T-helper 1 cell treated with Interleukin-12 subunit alpha and Interleukin-12 subunit beta and Interleukin-4 antibody, amounts not matched to agents 30 μg/mL and 1 μg/mL, for 36 hours (primary cell): Measurements from ENCODE around the gene PCDH7.

Experiments
- H3K27ac Mint-ChIP-seq: one replicate; pipeline ENCODE4 v1.8.0; 2021; ENCODE audit warnings: mild to moderate bottlenecking, mixed read lengths
- H3K27me3 Mint-ChIP-seq: one replicate; pipeline ENCODE4 v1.8.0; 2021; ENCODE audit warnings: low read depth, mixed read lengths
- H3K36me3 Mint-ChIP-seq: one replicate; pipeline ENCODE4 v1.8.0; 2021; ENCODE audit warnings: low read depth, mixed read lengths
- H3K4me1 Mint-ChIP-seq: one replicate; pipeline ENCODE4 v1.8.0; 2021; ENCODE audit warnings: low read depth, mixed read lengths
- H3K4me3 Mint-ChIP-seq: one replicate; pipeline ENCODE4 v1.8.0; 2021; ENCODE audit warnings: mild to moderate bottlenecking, moderate library complexity, mixed read lengths
- H3K9me3 Mint-ChIP-seq: one replicate; pipeline ENCODE4 v1.8.0; 2021; ENCODE audit warnings: mixed read lengths

Gene PCDH7

GRCh38 chr4:30755346-30755745 lies 35.2 kb downstream of the PCDH7 start:
- H3K4me3 Mint-ChIP-seq, result no peak overlapping the region
- no peaks in the 10 kb centered on the region for H3K9me3 Mint-ChIP-seq
- H3K36me3 Mint-ChIP-seq, result no peaks in the 10 kb centered on the region
- H3K4me1 Mint-ChIP-seq, result no peaks in the 10 kb centered on the region
- H3K27ac Mint-ChIP-seq, result no peak overlapping the region
- no peaks in the 10 kb centered on the region for H3K27me3 Mint-ChIP-seq

GRCh38 chr4:30756553-30756952 lies 36.4 kb downstream of the PCDH7 start:
- Mint-ChIP-seq H3K27me3 (no peaks in the 10 kb centered on the region), H3K9me3 (no peaks in the 10 kb centered on the region), H3K36me3 (no peaks in the 10 kb centered on the region), H3K27ac (no peak overlapping the region), H3K4me3 (no peak overlapping the region), H3K4me1 (no peaks in the 10 kb centered on the region)

DNA sequence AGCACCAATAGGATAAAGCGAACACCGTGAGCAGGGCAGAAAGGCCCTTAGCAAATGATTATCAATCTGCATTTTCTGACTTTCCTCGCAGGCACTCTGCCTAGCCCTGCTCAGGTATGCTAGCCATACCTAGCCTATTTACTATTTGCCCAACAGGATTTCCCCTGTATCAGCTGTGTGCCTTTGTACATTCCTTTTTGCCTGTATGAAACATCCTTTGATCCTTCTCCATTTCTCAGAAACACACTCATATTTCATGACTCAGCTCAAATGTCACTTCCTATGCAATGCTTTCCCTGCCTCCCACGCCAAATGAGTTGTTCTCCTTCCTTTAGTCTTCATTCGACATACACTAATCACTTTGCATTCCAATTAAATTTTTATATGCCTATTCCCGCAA lies 37.2 kb downstream of the PCDH7 start:
- no peaks in the 10 kb centered on the region for H3K4me1 Mint-ChIP-seq
- no peaks in the 10 kb centered on the region for H3K27me3 Mint-ChIP-seq
- H3K4me3 Mint-ChIP-seq, result no peak overlapping the region
- no peaks in the 10 kb centered on the region for H3K9me3 Mint-ChIP-seq
- H3K27ac Mint-ChIP-seq, result no peak overlapping the region
- H3K36me3 Mint-ChIP-seq, result no peaks in the 10 kb centered on the region

GRCh38 chr4:30760551-30760950 lies 40.4 kb downstream of the PCDH7 start:
- H3K4me3 Mint-ChIP-seq, result no peak overlapping the region
- H3K27ac Mint-ChIP-seq, result no peak overlapping the region
- H3K27me3 Mint-ChIP-seq, result no peaks in the 10 kb centered on the region
- H3K4me1 Mint-ChIP-seq, result no peaks in the 10 kb centered on the region
- H3K36me3 Mint-ChIP-seq, result no peaks in the 10 kb centered on the region
- no peaks in the 10 kb centered on the region for H3K9me3 Mint-ChIP-seq

DNA sequence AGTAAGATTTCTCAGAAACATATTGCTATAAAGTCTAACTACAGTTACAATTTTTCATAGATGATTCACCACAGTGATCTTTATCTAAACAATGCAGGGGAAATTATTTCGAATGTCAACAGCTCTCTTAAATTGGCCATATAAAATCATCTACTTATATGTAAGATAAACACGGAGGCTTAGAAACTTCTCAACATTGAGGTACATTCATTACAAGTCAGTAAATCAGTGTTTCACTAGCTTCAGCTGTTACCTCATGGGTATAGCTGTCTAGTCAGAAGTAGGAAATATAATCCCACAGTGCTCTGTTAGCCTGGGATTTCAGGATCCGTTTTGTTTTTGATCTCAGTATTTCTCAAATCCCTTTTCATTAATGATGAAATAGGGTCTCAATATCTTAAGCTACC lies 43.2 kb downstream of the PCDH7 start:
- Mint-ChIP-seq H3K9me3 (no peaks in the 10 kb centered on the region), H3K27ac (no peak overlapping the region), H3K27me3 (no peaks in the 10 kb centered on the region), H3K4me3 (no peak overlapping the region), H3K4me1 (no peaks in the 10 kb centered on the region), H3K36me3 (no peaks in the 10 kb centered on the region)

DNA sequence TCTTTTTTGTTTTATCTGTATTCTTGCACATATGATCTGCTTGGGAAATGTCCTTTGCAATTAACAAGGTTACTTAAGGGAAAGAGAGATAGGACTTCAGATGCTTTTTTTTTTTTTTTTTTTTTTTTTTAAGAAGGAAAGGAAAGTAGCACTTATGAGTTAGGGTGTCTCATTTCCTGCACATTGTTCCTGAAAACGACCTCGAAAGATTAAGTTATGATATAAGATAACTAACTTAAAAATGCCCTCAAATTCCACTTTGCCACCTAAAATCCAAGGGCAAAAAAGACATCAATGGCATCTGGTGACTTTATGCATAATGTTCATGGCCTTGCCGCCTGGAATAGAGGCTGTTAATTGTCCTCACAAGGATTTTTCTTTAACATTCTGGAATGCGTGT lies 44.9 kb downstream of the PCDH7 start:
- H3K4me3 Mint-ChIP-seq, result no peak overlapping the region
- no peaks in the 10 kb centered on the region for H3K36me3 Mint-ChIP-seq
- no peaks in the 10 kb centered on the region for H3K9me3 Mint-ChIP-seq
- no peaks in the 10 kb centered on the region for H3K4me1 Mint-ChIP-seq
- no peak overlapping the region for H3K27ac Mint-ChIP-seq
- H3K27me3 Mint-ChIP-seq, result no peaks in the 10 kb centered on the region

GRCh38 chr4:30767147-30767845 lies 47.1 kb downstream of the PCDH7 start:
- Mint-ChIP-seq H3K27me3 (no peaks in the 10 kb centered on the region), H3K36me3 (no peaks in the 10 kb centered on the region), H3K9me3 (no peaks in the 10 kb centered on the region), H3K4me1 (no peaks in the 10 kb centered on the region), H3K27ac (no peak overlapping the region), H3K4me3 (no peak overlapping the region)

DNA sequence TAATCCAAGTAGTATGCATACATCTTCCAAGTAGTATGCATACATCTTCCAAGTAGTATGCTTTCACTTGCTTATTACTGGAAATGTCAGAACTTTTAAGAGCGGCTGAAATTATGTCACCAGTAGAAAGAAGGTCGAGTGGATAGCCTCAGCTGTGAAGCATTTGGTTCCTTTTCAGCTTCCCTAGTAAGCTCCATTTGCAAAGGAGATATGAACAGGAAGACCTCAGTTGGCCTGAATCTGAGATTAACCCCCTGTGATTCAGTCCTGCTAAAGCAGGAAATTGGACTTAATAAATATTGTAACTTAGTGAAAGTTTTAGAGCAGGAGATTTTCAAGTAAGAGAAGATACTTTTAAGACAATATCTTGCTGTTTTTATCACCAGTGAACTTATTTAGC lies 48.1 kb downstream of the PCDH7 start:
- H3K4me3 Mint-ChIP-seq, result no peak overlapping the region
- no peaks in the 10 kb centered on the region for H3K4me1 Mint-ChIP-seq

GRCh38 chr4:30769093-30769492 lies 48.9 kb downstream of the PCDH7 start:
- Mint-ChIP-seq H3K27me3 (no peaks in the 10 kb centered on the region), H3K36me3 (no peaks in the 10 kb centered on the region), H3K9me3 (no peaks in the 10 kb centered on the region), H3K27ac (no peak overlapping the region), H3K4me1 (no peaks in the 10 kb centered on the region), H3K4me3 (no peak overlapping the region)

More for the DNA sequence above, 48.1 kb downstream of the PCDH7 start:
- H3K27ac Mint-ChIP-seq, result no peak overlapping the region
- H3K36me3 Mint-ChIP-seq, result no peaks in the 10 kb centered on the region
- H3K27me3 Mint-ChIP-seq, result no peaks in the 10 kb centered on the region
- H3K9me3 Mint-ChIP-seq, result no peaks in the 10 kb centered on the region

- no peak overlapping the region for H3K4me3 Mint-ChIP-seq
- H3K27me3 Mint-ChIP-seq, result no peaks in the 10 kb centered on the region
- no peaks in the 10 kb centered on the region for H3K9me3 Mint-ChIP-seq
Observed at GRCh38 chr4:30770049-30770549, 49.9 kb downstream of the PCDH7 start.

DNA sequence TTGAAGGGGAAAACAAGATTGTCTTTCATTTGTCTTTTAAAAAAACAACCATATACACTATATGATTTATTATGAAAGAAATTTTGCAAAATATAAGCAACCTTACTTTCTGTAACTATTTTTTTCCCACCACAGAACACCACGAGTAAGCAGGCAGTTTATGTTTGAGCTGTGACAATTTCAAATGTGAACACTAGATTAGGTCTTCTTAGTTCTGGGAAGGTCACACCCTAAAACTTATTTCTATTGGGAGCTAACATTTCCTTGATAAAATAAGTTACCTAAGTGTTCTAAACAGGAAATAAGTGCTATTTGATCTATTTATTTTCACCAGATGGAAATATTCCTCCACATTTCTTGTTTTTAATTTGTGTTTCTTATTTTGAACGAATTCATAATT lies 50.6 kb downstream of the PCDH7 start:
- no peaks in the 10 kb centered on the region for H3K36me3 Mint-ChIP-seq
- no peak overlapping the region for H3K4me3 Mint-ChIP-seq
- H3K9me3 Mint-ChIP-seq, result no peaks in the 10 kb centered on the region
- no peaks in the 10 kb centered on the region for H3K27me3 Mint-ChIP-seq
- H3K4me1 Mint-ChIP-seq, result no peaks in the 10 kb centered on the region
- no peak overlapping the region for H3K27ac Mint-ChIP-seq

More at GRCh38 chr4:30770049-30770549, 49.9 kb downstream of the PCDH7 start:
- no peaks in the 10 kb centered on the region for H3K36me3 Mint-ChIP-seq
- no peak overlapping the region for H3K27ac Mint-ChIP-seq
- H3K4me1 Mint-ChIP-seq, result no peaks in the 10 kb centered on the region

- Mint-ChIP-seq H3K4me1 (no peaks in the 10 kb centered on the region), H3K9me3 (no peaks in the 10 kb centered on the region), H3K4me3 (no peak overlapping the region), H3K27ac (no peak overlapping the region), H3K27me3 (no peaks in the 10 kb centered on the region), H3K36me3 (no peaks in the 10 kb centered on the region)
Observed at GRCh38 chr4:30776451-30776850, 56.3 kb downstream of the PCDH7 start.

GRCh38 chr4:30776921-30777415 lies 56.8 kb downstream of the PCDH7 start:
- Mint-ChIP-seq H3K27ac (no peak overlapping the region), H3K9me3 (no peaks in the 10 kb centered on the region), H3K27me3 (no peaks in the 10 kb centered on the region), H3K4me3 (no peak overlapping the region), H3K4me1 (no peaks in the 10 kb centered on the region), H3K36me3 (no peaks in the 10 kb centered on the region)
